Neural crest cell (in vitro differentiated cells): ENCODE results near the gene NLRP7. TPM values are rescaled to one million over a fixed set of nuclear protein-coding genes. Genes with fewer than 3 reads are reported as not detected.
"Not testable (repeated sequence)": the region's sequence is repeated elsewhere in the genome, so short reads cannot be mapped to it uniquely, and the experiment has no call there.

Experiments
- DNase-seq: peaks from one replicate; pipeline ENCODE4 v3.0.0; 2021; ENCODE audit warnings: low read depth, mixed read lengths, low spot score
- H3K27ac Mint-ChIP-seq: one replicate; pipeline ENCODE4 v1.8.0; 2021; ENCODE audit warnings: mild to moderate bottlenecking, mixed read lengths; ENCODE audit not compliant: unreplicated experiment
- H3K27me3 Mint-ChIP-seq: 2 replicates; pipeline ENCODE4 v1.8.0; 2021; ENCODE audit warnings: low read depth, mild to moderate bottlenecking, mixed read lengths
- H3K36me3 Mint-ChIP-seq: 2 replicates; pipeline ENCODE4 v1.8.0; 2021; ENCODE audit warnings: low read depth, mild to moderate bottlenecking, mixed read lengths
- H3K4me1 Mint-ChIP-seq: 2 replicates; pipeline ENCODE4 v1.8.0; 2021; ENCODE audit warnings: mixed read lengths
- H3K4me3 Mint-ChIP-seq: one replicate; pipeline ENCODE4 v1.8.0; 2021; ENCODE audit warnings: mild to moderate bottlenecking, mixed read lengths
- H3K9me3 Mint-ChIP-seq: 2 replicates; pipeline ENCODE4 v1.8.0; 2021; ENCODE audit warnings: mixed read lengths
- total RNA-seq: library from RNA; stranded (reverse); gene quantifications from 2 replicates; pipeline ENCODE4 v1.2.1, GENCODE V29; 2021
- TF ChIP-seq, protein P1 (sequence below): fragments of 200-600 bp; sonication (generic); conservative IDR thresholded peaks from 2 replicates; pipeline ENCODE4 v1.5.0; 2021; ENCODE audit warnings: antibody characterized with exemption, mild to moderate bottlenecking

The NLRP7 gene
- total RNA-seq, 1 donor from 2014 or later = not detected

DNA sequence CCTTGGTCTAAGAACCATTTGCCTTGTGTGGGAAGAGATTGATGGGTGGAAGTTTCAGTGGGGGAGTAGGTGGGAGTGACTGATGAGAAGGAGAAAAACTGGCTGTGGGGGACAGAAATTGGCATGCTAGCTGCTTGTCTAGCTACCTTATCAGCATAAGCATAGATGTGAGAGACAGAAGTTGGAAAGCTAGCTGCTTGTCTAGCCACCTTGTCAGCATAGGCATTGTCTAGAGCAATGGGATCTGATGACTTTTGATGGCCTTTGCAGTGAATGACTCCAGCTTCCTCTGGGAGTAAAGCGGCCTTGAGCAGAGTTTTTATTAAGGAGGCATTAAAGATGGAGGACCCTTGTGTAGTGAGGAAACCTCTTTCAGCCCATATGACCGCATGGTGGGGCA lies 51.3 kb downstream of the NLRP7 start:
- no peak for DNase-seq
- H3K27ac Mint-ChIP-seq = no peak overlapping the region
- peaks cover 43% of the 10 kb centered on the region for H3K27me3 Mint-ChIP-seq
- no peaks in the 10 kb centered on the region for H3K36me3 Mint-ChIP-seq
- H3K4me1 Mint-ChIP-seq = no peaks in the 10 kb centered on the region
- H3K4me3 Mint-ChIP-seq = no peak overlapping the region
- TF ChIP-seq, protein P1, sequence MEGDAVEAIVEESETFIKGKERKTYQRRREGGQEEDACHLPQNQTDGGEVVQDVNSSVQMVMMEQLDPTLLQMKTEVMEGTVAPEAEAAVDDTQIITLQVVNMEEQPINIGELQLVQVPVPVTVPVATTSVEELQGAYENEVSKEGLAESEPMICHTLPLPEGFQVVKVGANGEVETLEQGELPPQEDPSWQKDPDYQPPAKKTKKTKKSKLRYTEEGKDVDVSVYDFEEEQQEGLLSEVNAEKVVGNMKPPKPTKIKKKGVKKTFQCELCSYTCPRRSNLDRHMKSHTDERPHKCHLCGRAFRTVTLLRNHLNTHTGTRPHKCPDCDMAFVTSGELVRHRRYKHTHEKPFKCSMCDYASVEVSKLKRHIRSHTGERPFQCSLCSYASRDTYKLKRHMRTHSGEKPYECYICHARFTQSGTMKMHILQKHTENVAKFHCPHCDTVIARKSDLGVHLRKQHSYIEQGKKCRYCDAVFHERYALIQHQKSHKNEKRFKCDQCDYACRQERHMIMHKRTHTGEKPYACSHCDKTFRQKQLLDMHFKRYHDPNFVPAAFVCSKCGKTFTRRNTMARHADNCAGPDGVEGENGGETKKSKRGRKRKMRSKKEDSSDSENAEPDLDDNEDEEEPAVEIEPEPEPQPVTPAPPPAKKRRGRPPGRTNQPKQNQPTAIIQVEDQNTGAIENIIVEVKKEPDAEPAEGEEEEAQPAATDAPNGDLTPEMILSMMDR = no peak
- no peaks in the 10 kb centered on the region for H3K9me3 Mint-ChIP-seq

DNA sequence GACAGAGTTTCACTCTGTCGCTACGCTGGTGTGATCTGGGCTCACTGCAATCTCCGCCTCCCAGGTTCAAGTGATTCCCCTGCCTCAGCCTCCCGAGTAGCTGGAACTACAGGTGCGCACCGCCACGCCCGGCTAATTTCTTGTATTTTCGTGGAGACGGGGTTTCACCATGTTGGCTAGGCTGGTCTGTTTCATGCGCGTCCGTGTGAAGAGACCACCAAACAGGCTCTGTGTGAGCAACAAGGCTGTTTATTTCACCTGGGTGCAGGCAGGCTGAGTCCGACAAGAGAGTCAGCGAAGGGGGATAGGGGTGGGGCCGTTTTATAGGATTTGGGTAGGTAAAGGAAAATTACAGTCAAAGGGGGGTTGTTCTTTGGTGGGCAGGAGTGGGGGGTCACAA lies 53.2 kb downstream of the NLRP7 start:
- H3K27me3 Mint-ChIP-seq = peaks cover 33% of the 10 kb centered on the region
- H3K36me3 Mint-ChIP-seq, H3K27ac Mint-ChIP-seq, DNase-seq, H3K4me3 Mint-ChIP-seq, H3K9me3 Mint-ChIP-seq, H3K4me1 Mint-ChIP-seq: not testable (repeated sequence)

DNA sequence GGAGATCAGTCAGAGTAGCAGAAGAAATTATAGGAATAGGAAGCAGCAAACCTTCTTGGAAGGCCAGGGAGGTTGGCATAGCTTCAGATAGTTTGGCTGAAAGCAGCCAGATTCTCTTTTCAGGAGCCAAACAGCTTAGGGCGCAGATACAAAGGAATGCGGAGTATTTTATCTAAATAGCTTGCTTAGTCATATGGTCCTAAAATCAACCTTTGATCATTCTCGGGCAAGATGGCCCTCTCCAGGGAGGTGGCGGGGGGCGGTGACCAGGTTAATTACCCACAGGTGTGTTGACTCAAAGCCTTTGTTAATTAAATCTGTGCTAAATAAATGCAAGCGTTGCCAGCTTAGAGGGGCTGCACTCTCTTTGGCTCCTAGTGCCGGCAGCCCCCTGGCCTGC lies 53.9 kb downstream of the NLRP7 start:
- no peaks in the 10 kb centered on the region for H3K9me3 Mint-ChIP-seq
- H3K36me3 Mint-ChIP-seq = no peaks in the 10 kb centered on the region
- DNase-seq = no peak
- H3K4me1 Mint-ChIP-seq = no peaks in the 10 kb centered on the region
- TF ChIP-seq, protein P1 = no peak
- peaks cover 26% of the 10 kb centered on the region for H3K27me3 Mint-ChIP-seq
- no peak overlapping the region for H3K27ac Mint-ChIP-seq
- H3K4me3 Mint-ChIP-seq = no peak overlapping the region

DNA sequence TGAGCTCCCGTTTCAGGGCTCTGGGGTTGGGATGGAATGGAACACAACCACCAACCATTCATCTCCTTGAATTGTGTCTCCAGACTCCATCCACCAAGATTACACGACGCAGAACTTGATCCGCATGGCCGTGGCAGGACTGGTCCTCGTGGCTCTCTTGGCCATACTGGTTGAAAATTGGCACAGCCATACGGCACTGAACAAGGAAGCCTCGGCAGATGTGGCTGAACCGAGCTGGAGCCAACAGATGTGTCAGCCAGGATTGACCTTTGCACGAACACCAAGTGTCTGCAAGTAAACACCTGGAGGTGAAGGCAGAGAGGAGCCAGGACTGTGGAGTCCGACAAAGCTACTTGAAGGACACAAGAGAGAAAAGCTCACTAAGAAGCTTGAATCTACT lies 57.8 kb downstream of the NLRP7 start:
- no peak for DNase-seq
- Mint-ChIP-seq H3K4me3 (no peak overlapping the region), H3K4me1 (no peaks in the 10 kb centered on the region), H3K36me3 (no peaks in the 10 kb centered on the region), H3K27me3 (peaks cover 9% of the 10 kb centered on the region), H3K27ac (no peak overlapping the region), H3K9me3 (no peaks in the 10 kb centered on the region)
- TF ChIP-seq, protein P1 = no peak

DNA sequence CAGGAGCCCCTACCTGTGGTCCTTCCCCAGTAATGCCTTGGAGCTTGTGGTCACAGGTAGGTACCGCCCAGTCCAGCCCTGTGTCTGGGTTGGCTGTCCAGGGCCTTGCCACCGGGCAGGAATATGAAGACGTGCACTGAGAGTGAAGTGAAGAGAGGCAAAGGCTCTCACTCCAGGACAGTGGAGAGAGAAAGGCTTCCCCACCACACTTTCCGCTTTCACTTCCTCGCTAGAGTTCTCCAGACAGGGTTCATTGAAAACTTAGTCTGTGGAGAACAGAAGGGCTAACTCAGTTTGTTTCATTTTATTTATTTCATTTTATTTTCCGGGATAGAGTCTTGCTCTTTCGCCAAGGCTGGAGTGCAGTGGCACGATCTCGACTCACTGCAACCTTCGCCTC lies 59.1 kb downstream of the NLRP7 start:
- H3K9me3 Mint-ChIP-seq = no peaks in the 10 kb centered on the region
- H3K4me1 Mint-ChIP-seq = no peaks in the 10 kb centered on the region
- H3K4me3 Mint-ChIP-seq = no peak overlapping the region
- TF ChIP-seq, protein P1 = no peak
- DNase-seq = no peak
- no peak overlapping the region for H3K27ac Mint-ChIP-seq
- no peaks in the 10 kb centered on the region for H3K36me3 Mint-ChIP-seq
- peaks cover 4% of the 10 kb centered on the region for H3K27me3 Mint-ChIP-seq

DNA sequence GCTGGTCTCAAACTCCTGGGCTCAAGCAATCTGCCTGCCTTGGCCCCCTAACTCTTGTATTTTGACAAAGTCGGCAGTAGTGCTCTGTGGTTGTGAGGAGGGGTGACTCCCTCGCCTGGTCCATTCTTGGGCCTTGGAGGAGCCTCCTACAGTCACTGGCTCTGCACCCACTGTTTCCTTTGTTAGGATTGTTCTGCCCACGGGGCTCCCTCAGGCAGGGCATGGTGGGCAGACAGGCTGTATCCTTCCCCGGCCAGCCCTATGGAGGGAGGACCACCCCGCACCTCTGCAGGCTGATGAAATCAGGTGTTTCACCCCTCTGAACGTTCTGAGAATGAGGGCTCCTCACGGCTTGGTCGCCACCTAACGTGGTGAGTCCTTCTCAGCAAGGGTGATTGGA lies 64.1 kb downstream of the NLRP7 start:
- TF ChIP-seq, protein P1 = no peak
- H3K27ac Mint-ChIP-seq = no peak overlapping the region
- DNase-seq = no peak
- no peak overlapping the region for H3K4me3 Mint-ChIP-seq
- H3K27me3 Mint-ChIP-seq = peaks cover 37% of the 10 kb centered on the region
- H3K4me1 Mint-ChIP-seq = no peaks in the 10 kb centered on the region
- no peaks in the 10 kb centered on the region for H3K36me3 Mint-ChIP-seq
- no peaks in the 10 kb centered on the region for H3K9me3 Mint-ChIP-seq
